DOHH2 (cell line): Measurements from ENCODE around the gene FBXO42.

Source experiments
- EZH2phosphoT487 ChIP-seq: fragments of 200-600 bp; sonication (generic); IDR thresholded peaks from 2 replicates; pipeline ENCODE4 v1.6.1; 2017; ENCODE audit warnings: borderline replicate concordance, mild to moderate bottlenecking, antibody characterized with exemption, low read length, moderate library complexity, mixed read lengths
- TF ChIP-seq, protein P1 (sequence below): fragments of 200-600 bp; sonication (generic); IDR thresholded peaks from one replicate; pipeline ENCODE4 v1.5.1; 2014; ENCODE audit warnings: antibody characterized with exemption, mild to moderate bottlenecking, low read depth, low read length; ENCODE audit not compliant: poor library complexity, severe bottlenecking

DNA sequence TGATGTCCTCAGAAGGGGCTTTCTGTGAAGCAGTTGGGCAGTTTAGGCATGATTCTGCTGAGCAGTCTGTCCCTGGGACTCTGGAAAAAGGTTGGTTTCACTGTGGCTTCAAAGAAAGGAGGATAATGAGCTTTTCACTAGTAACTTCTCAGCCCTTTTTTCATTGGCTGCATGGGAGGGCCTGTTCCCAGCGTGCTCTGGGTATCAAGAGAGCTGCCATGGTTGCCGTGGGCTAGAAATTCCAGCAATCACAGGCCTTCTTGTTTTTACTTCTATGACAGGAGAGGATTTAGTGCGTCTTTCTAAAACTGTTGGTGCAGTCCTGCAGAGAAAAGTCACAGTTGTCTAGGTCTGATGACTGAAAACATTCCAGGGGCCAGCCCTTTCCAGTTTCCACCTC is 22.0 kb upstream of the FBXO42 start:
- TF ChIP-seq, protein P1, sequence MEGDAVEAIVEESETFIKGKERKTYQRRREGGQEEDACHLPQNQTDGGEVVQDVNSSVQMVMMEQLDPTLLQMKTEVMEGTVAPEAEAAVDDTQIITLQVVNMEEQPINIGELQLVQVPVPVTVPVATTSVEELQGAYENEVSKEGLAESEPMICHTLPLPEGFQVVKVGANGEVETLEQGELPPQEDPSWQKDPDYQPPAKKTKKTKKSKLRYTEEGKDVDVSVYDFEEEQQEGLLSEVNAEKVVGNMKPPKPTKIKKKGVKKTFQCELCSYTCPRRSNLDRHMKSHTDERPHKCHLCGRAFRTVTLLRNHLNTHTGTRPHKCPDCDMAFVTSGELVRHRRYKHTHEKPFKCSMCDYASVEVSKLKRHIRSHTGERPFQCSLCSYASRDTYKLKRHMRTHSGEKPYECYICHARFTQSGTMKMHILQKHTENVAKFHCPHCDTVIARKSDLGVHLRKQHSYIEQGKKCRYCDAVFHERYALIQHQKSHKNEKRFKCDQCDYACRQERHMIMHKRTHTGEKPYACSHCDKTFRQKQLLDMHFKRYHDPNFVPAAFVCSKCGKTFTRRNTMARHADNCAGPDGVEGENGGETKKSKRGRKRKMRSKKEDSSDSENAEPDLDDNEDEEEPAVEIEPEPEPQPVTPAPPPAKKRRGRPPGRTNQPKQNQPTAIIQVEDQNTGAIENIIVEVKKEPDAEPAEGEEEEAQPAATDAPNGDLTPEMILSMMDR: no peak
- no peak for TF ChIP-seq EZH2phosphoT487
